COLO829 (cell line): ENCODE results near the gene FKBP11.
"Not testable (repeated sequence)": the region's sequence is repeated elsewhere in the genome, so short reads cannot be mapped to it uniquely, and the experiment has no call there.

ENCODE experiments used
- DNase-seq: peaks from one replicate; pipeline ENCODE4 v3.0.0; 2012; ENCODE audit warnings: low spot score

Gene FKBP11

GRCh38 chr12:48903982-48904411 is 21.3 kb downstream of the FKBP11 start:
- DNase-seq = peak; percentile 71

DNA sequence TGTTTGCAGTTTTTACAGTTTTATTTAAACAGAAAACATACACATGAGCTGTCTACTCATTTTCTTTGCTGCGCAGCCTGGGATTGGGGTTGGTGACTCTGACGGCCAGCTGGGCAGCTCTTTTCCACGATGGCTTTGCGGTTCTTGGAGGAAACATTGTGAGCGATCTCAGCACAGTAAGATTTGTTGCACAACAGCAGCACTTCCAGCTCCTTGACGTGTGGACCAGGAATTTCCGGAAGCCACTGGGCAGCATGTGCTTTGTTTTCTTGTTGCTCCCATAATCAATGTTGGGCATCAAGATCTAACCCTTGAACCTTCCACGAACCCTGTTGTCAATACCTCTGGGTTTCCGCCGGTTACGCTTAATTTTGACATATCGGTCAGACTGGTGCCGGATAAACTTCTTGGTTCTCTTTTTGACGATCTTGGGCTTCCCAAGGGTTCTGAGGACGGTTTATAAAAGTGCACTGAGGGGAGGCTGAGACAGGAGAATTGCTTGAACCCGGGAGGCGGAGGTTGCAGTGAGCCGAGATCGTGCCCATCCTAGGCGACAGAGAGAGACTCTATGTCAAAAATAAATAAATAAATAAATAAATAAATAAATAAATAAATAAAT is 21.8 kb downstream of the FKBP11 start:
- no peak for DNase-seq

DNA sequence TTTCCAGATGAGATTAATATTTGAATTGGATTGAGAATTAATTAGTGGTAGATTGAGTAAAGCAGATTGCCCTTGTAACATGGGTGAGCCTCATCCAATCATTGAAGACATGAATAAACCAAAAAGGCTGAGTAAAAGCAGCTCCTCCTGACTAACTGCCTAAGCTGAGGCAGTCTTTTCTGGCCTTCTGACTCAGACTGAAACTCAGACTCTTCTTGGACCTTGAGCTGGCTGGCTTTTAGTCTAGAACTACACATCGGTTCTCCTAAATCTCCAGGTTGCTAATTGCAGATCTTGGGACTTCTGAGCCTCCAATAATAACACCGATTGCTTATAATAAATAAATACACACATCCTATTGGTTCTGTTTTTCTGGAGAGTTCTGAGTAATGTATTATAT is 24.0 kb downstream of the FKBP11 start:
- no peak for DNase-seq

DNA sequence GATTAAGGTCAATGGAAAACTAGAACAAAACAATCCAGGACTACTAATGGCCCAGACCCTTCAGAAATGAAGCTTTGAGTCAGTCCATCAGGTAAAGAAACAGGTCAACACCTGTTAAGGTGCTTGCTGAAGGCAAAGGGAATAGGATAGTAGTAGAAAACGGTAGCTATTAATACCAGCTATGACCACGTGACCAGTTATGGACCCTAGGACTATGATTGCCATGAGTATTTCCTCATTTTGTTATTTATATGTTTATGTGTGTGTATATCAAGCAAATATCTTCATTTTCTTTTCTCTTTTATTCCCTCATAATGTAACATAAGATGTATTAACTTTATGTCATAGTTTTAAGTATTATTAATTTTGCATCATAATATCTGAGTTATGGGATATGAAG is 25.6 kb downstream of the FKBP11 start:
- no peak for DNase-seq

- DNase-seq = no peak
Measured at GRCh38 chr12:48894271-48894670, 31.0 kb downstream of the FKBP11 start.

DNA sequence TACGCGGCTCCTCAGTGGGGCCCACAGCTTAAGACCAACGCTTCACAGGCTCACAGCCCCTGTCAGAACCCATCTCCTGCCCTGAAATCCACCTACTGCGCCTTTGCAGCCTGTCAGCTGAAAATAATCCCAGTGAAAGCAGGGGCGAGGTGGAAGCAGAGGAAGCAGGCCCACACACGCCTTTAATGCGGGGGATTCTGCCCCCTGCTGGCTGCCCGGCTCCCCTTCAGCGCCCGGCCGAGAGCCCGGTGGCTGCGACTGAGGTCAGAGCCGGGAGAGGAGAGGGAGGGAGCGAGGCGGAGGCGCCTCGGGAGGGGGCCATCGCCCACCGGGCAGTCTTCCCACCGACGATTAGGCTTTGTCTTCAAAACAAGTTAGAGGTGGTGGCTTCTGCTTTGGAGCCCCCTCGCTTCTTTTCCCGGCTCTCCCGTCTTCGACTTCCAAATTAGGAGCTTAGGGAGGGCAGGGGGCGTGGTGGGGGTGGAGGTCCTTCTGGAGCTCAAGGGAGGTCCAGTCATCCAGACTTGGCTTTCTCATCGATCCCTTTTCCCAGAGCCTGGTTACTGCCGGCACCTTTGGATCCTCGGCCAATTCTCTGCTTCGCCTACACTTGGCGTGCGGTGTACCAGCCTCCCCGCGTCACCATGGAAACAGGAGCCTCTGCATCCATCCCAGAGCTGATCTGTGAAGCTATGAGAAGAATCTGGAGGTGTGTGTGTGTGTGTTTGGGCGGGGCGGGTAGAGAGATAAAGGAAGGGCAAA is 34.5 kb downstream of the FKBP11 start:
- peak; percentile 45 for DNase-seq

- no peak for DNase-seq
Measured at GRCh38 chr12:48889679-48890078, 35.6 kb downstream of the FKBP11 start.

DNA sequence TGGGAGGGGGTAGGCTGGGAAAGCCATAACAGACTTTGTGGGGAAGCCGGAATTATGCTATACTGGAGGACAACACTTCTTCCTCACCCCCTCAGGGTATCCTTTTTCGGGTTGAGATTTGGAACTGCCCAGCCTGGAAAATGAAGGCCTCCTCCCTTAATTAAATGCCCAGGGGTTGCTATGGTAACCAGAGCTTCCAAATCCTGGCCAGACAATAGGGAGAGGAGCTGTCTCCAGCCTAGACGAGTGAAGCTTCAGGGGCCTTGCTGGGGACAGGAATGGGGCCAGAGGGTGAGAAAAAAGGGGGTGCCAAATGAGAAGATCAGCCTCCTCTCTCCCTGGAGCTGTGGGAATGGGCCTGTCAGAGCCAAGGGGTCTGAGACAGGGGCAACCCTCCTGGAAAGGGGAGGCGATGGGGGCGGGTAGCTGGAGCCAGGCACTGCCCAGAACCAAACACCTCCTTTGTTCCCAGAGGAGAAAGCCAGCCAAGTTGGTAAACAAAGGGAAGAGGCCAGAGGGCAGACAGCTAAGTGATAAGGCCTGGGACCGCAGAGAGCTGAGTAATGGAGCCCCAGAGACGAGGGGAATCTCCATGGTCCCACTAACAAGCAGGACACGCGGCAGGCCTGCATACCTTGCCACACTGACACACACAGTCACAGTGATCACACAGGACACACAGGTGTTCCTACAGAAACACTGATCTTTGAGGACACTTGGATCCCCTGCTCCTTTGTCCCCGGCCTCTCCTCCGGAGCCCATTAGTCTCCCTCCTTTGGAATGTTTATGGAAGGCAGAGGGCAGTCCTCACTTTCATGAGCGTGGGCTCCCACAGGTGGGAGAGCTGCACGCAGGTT is 41.8 kb downstream of the FKBP11 start:
- DNase-seq = no peak

DNA sequence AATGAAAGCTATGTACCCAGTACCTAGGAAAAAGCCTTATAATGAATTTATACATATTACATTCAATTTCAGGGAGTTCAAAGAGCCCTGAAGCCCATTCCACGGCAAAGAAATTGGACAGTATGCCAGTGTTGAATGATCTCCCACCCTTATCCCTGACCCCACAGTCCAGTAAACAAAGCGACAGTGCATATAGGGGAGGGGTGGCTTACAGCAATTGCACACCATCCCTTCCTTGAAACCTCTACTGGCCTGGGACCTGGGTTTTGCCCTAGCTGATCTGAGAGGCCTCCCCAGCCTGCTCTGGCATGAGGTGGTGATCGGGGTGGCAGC is 42.4 kb downstream of the FKBP11 start:
- DNase-seq = no peak

GRCh38 chr12:48882315-48882687 is 43.0 kb downstream of the FKBP11 start:
- DNase-seq = no peak

DNA sequence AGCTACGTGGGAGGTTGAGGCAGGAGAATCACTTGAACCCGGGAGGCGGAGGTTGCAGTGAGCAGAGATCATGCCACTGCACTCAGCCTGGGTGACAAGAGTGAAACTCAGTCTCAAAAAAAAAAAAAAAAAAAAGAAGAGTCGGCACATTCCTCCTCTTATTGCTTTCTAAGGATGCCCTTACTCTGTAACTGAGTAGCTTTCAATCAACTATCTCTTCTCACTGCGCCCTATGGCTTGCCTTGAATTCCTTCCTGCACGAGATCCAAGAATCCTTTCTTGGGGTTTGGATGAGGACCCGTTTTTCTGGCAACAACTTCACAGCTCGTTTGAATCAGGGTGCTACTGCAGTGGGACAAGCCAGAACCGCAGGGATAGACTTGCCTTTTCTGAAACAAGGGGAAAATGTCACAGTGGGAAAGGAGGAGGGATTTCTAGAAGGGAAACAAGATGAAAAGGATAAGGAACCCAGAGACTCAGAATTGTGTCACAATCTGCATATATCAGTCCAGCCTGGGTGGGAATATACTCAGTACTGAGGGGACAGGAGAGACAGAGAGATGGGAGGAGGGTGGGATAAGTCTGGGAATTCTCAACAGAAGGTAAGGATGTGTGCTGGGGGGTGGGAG is 43.5 kb downstream of the FKBP11 start:
- no peak for DNase-seq

GRCh38 chr12:48880647-48881046 is 44.6 kb downstream of the FKBP11 start:
- no peak for DNase-seq

- DNase-seq = no peak
Measured at GRCh38 chr12:48878548-48878947, 46.7 kb downstream of the FKBP11 start.

- no peak for DNase-seq
Measured at GRCh38 chr12:48875944-48876515, 49.3 kb downstream of the FKBP11 start.

- not testable (repeated sequence) for DNase-seq
Measured at GRCh38 chr12:48873534-48873933, 51.8 kb downstream of the FKBP11 start.

GRCh38 chr12:48873096-48873495 is 52.2 kb downstream of the FKBP11 start:
- DNase-seq = no peak
